Vagina (tissue), 2 donors: ENCODE results near the gene DOCK1. TPM values are rescaled to one million over a fixed set of nuclear protein-coding genes. Genes with fewer than 3 reads are reported as not detected.
A peak's percentile ranks its signal among the peaks of the same experiment; 100 is the strongest.

Experiments
- DNase-seq, 2 donors: peaks; one replicate each; pipeline ENCODE4 v3.0.0-alpha.2; 2017; ENCODE audit errors: extremely low spot score in 2 of 2
- H3K27ac ChIP-seq: fragments of 200-600 bp; sonication (generic); one replicate; pipeline ENCODE4 v1.5.1; 2019
- H3K27me3 ChIP-seq: fragments of 200-600 bp; sonication (generic); one replicate; pipeline ENCODE4 v1.5.1; 2019
- H3K36me3 ChIP-seq, 2 donors: fragments of 200-600 bp; sonication (generic); one replicate each; pipeline ENCODE4 v1.5.1; 2017 to 2019
- H3K4me1 ChIP-seq: fragments of 200-600 bp; sonication (generic); one replicate; pipeline ENCODE4 v1.5.1; 2019
- H3K4me3 ChIP-seq, 2 donors: fragments of 200-600 bp; sonication (generic); 1 replicate in 1 of 2; 2 replicates in 1 of 2; pipeline ENCODE4 v1.5.1; 2016 to 2019
- H3K9me3 ChIP-seq: fragments of 200-600 bp; sonication (generic); one replicate; pipeline ENCODE4 v1.5.1; 2019
- POLR2A ChIP-seq, 2 donors: fragments of 450-650 bp; IDR thresholded peaks; one replicate each; pipeline ENCODE4 v1.6.1; 2017; ENCODE audit warnings: antibody characterized with exemption in 2 of 2, mild to moderate bottlenecking in 2 of 2, moderate library complexity in 2 of 2
- POLR2AphosphoS5 ChIP-seq, 2 donors: sonication (generic); formaldehyde crosslinking; IDR thresholded peaks; one replicate each; pipeline ENCODE4 v1.9.0; 2017; ENCODE audit warnings: antibody characterized with exemption in 2 of 2, mild to moderate bottlenecking in 2 of 2, low read depth in 1 of 2; ENCODE audit not compliant: insufficient read depth in 1 of 2
- intact Hi-C: fragments of 100-400 bp; cut with DNase I; formaldehyde crosslinking; loops from one replicate; pipeline ENCODE4 v1.15.1; 2023
- total RNA-seq: library from RNA; depleted of rRNA; stranded (reverse); fragments of >200 nt; gene quantifications from one replicate; pipeline ENCODE4 v1.2.3, GENCODE V29; 2016
- TF ChIP-seq, protein P1 (sequence below), 3 experiments: fragments of 450-650 bp in 2 of 3; fragments of 200-600 bp in 1 of 3; sonication (generic) in 1 of 3; IDR thresholded peaks; one replicate each; pipeline ENCODE4 v1.5.1; 2017 to 2019; ENCODE audit warnings: antibody characterized with exemption in 3 of 3, mild to moderate bottlenecking in 2 of 3, moderate library complexity in 2 of 3

DOCK1 gene
- total RNA-seq, 1 donor from 2014 or later, result 64.6 TPM

DNA sequence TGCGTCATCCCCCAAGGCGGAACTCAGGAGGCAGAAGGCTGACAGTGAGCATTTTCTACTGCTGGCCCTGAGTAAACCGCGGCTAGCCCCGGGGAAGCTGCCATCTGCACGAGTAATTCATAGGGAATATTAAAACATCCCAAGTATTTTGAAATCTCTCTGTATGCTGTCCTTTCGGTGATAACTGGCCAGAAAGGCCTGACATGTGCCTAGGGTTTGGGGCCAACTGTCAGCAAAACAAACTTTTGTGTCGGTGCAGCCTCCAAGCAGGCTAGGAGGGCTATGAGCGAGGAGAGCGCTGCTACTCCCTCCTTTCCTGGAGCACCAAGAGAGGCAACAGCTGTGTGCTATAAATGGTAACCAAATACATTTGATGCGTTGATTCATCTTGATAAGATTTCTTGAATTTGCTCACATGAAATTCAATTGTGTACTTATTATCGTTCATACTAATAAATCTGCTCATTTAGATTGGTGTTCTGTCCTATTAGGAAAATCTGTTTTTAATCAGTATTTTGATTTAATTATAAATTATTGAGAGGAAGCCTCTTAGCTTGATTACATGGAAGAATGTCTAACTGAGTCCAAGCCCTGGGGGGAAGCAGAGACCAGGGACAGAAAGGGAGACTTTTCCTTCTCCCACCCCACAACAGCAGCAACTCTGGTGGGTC lies 519.5 kb downstream of the DOCK1 start:
- Histone ChIP-seq H3K9me3 (no peaks in the 10 kb centered on the region), H3K4me1 (peaks cover 8% of the 10 kb centered on the region), H3K4me3 (no peak overlapping the region), H3K27ac (no peak overlapping the region), H3K27me3 (no peaks in the 10 kb centered on the region), H3K36me3 (peaks cover 0 to 43% of the 10 kb centered on the region in 2 donors)
- intact Hi-C loops, result no loop called here
- TF ChIP-seq POLR2A (IDR thresholded peaks at IDR 0.05) (no peak), POLR2AphosphoS5 (IDR thresholded peaks at IDR 0.05; ENCODE audit: insufficient read depth in 1 of 2, low read depth in 1 of 2) (peak in 1 of 2 donors; percentile 43)
- TF ChIP-seq, protein P1, sequence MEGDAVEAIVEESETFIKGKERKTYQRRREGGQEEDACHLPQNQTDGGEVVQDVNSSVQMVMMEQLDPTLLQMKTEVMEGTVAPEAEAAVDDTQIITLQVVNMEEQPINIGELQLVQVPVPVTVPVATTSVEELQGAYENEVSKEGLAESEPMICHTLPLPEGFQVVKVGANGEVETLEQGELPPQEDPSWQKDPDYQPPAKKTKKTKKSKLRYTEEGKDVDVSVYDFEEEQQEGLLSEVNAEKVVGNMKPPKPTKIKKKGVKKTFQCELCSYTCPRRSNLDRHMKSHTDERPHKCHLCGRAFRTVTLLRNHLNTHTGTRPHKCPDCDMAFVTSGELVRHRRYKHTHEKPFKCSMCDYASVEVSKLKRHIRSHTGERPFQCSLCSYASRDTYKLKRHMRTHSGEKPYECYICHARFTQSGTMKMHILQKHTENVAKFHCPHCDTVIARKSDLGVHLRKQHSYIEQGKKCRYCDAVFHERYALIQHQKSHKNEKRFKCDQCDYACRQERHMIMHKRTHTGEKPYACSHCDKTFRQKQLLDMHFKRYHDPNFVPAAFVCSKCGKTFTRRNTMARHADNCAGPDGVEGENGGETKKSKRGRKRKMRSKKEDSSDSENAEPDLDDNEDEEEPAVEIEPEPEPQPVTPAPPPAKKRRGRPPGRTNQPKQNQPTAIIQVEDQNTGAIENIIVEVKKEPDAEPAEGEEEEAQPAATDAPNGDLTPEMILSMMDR (IDR thresholded peaks at IDR 0.05), result no peak
- no peak for DNase-seq

DNA sequence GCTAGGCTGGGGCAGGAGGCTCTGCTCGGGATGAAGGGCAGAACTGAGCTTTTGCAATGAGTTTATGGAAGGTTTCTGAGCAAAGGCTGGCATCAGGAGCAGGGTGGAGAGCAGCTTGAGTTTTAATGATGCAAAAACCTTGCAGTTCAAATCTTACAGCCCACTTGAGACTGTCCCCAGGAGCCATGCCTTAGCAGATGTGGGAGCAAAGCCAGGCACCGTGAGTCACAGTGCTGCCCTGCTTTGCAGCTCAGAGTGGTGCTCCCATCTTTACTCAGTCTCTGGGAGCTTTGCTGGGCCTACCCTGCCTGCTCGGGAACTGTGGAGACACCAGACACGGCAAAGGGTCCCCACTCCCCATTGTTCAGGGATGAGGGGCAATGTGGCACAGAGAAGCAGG lies 521.5 kb downstream of the DOCK1 start:
- H3K4me1 ChIP-seq, result peaks cover 8% of the 10 kb centered on the region
- H3K27ac ChIP-seq, result no peak overlapping the region
- no peaks in the 10 kb centered on the region for H3K9me3 ChIP-seq
- no peak for DNase-seq
- peaks cover 0 to 26% of the 10 kb centered on the region in 2 donors for H3K36me3 ChIP-seq
- no peaks in the 10 kb centered on the region for H3K27me3 ChIP-seq
- H3K4me3 ChIP-seq, result no peak overlapping the region
- intact Hi-C loops, result no loop called here
- TF ChIP-seq POLR2A (IDR thresholded peaks at IDR 0.05) (no peak), POLR2AphosphoS5 (IDR thresholded peaks at IDR 0.05; ENCODE audit: insufficient read depth in 1 of 2, low read depth in 1 of 2) (no peak)
- TF ChIP-seq, protein P1 (IDR thresholded peaks at IDR 0.05), result no peak

DNA sequence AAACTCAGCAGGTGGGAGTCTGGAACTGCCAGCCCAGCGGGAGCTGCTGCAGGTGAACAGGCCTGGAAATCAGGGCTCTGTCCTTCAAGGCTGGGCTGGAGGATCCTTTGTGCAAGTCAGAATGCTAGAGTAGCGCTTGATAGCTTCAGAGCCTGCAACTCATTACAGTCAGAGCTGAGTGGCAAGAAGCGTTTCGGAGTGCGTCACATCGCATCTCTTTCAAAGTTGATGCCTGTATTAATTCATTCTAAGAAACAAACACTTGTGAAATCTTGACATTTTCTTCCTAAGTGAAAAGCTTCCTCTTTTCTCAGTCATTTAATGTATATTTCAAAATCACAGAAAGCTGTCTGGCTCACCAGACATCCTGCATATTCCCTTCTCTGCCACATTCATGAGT lies 522.7 kb downstream of the DOCK1 start:
- H3K4me3 ChIP-seq, result no peak overlapping the region
- H3K36me3 ChIP-seq, result peaks cover 0 to 26% of the 10 kb centered on the region in 2 donors
- TF ChIP-seq POLR2A (IDR thresholded peaks at IDR 0.05) (no peak), POLR2AphosphoS5 (IDR thresholded peaks at IDR 0.05; ENCODE audit: insufficient read depth in 1 of 2, low read depth in 1 of 2) (no peak)
- TF ChIP-seq, protein P1 (IDR thresholded peaks at IDR 0.05), result no peak
- H3K27me3 ChIP-seq, result no peaks in the 10 kb centered on the region
- no peak for DNase-seq
- peaks cover 8% of the 10 kb centered on the region for H3K4me1 ChIP-seq
- H3K27ac ChIP-seq, result no peak overlapping the region
- H3K9me3 ChIP-seq, result no peaks in the 10 kb centered on the region
- intact Hi-C loops, result no loop called here

- H3K9me3 ChIP-seq, result no peaks in the 10 kb centered on the region
- H3K27ac ChIP-seq, result no peak overlapping the region
- H3K4me1 ChIP-seq, result peaks cover 7% of the 10 kb centered on the region
- no peaks in the 10 kb centered on the region for H3K27me3 ChIP-seq
- no peak for DNase-seq
- peaks cover 0 to 31% of the 10 kb centered on the region in 2 donors for H3K36me3 ChIP-seq
- H3K4me3 ChIP-seq, result no peak overlapping the region
- intact Hi-C loops, result no loop called here
- TF ChIP-seq POLR2A (IDR thresholded peaks at IDR 0.05) (no peak), POLR2AphosphoS5 (IDR thresholded peaks at IDR 0.05; ENCODE audit: insufficient read depth in 1 of 2, low read depth in 1 of 2) (no peak)
- TF ChIP-seq, protein P1 (IDR thresholded peaks at IDR 0.05), result no peak
Measured at GRCh38 chr10:127428385-127428980, 523.3 kb downstream of the DOCK1 start.
